H1 (cell line): ENCODE results near the gene FGD6. TPM values are rescaled to one million over a fixed set of nuclear protein-coding genes. Genes with fewer than 3 reads are reported as not detected.

Experiments
- CTCF ChIA-PET: fragments of 300-600 bp; sonication (Branson Sonifier 250); formaldehyde crosslinking; loops from one replicate; lab custom pipeline; 2021; ENCODE audit not compliant: partially characterized antibody; lab: Charles Lee
- POLR2A ChIA-PET: fragments of 300-600 bp; sonication (Branson Sonifier 250); formaldehyde crosslinking; loops from one replicate; lab custom pipeline; 2021; ENCODE audit warnings: inconsistent platforms; ENCODE audit not compliant: partially characterized antibody; lab: Charles Lee
- DNase-seq, 2 experiments: peaks; one replicate each; pipeline versions ENCODE4 v3.0.0 to v3.0.0-alpha.2; 2010 to 2022; ENCODE audit warnings: low spot score in 2 of 2, low read depth in 1 of 2, mixed read lengths in 1 of 2
- FAIRE-seq: peaks from 2 replicates; lab custom pipeline; 2011; peaks lifted over from hg19 to GRCh38; lab: Jason Lieb, UNC
- H2AFZ ChIP-seq: 2 replicates; pipeline ENCODE4 v1.8.1; 2012; ENCODE audit warnings: low read length, inconsistent platforms
- H2AK5ac ChIP-seq: 2 replicates; pipeline ENCODE4 v1.6.1; 2013; ENCODE audit warnings: low read depth, low read length
- H2BK120ac ChIP-seq: replicated peaks from 2 replicates; pipeline ENCODE3; 2013; ENCODE audit warnings: low read depth, low read length, inconsistent platforms
- H2BK12ac ChIP-seq: 2 replicates; pipeline ENCODE4 v1.6.1; 2013; ENCODE audit warnings: low read depth, low read length
- H2BK15ac ChIP-seq: 2 replicates; pipeline ENCODE4 v1.6.1; 2013; ENCODE audit warnings: low read length
- H2BK20ac ChIP-seq: 2 replicates; pipeline ENCODE4 v1.6.1; 2013; ENCODE audit warnings: low read length
- H2BK5ac ChIP-seq: 2 replicates; pipeline ENCODE4 v1.6.1; 2013; ENCODE audit warnings: low read depth, low read length
- H3K14ac ChIP-seq: 2 replicates; pipeline ENCODE4 v1.6.1; 2013; ENCODE audit warnings: inconsistent platforms; ENCODE audit not compliant: insufficient read length
- H3K18ac ChIP-seq: 2 replicates; pipeline ENCODE4 v1.6.1; 2013; ENCODE audit warnings: low read length; ENCODE audit errors: extremely low read depth
- H3K23ac ChIP-seq: 2 replicates; pipeline ENCODE4 v1.6.1; 2013; ENCODE audit warnings: inconsistent platforms; ENCODE audit not compliant: insufficient read length
- H3K23me2 ChIP-seq: 2 replicates; pipeline ENCODE4 v1.6.1; 2013; ENCODE audit warnings: low read depth, low read length
- H3K27ac ChIP-seq: 2 replicates; pipeline ENCODE4 v1.6.1; 2011; ENCODE audit warnings: low read depth, low read length, inconsistent platforms
- H3K27me3 ChIP-seq, 4 experiments: replicated peaks in 1 of 4; 1 replicate in 1 of 4; 2 replicates in 3 of 4; pipeline versions ENCODE4 v1.6.1 to v1.8.1; 2011 to 2013; ENCODE audit warnings: low read length in 3 of 4, mild to moderate bottlenecking in 3 of 4, inconsistent platforms in 2 of 4, mixed read lengths in 2 of 4, moderate library complexity in 1 of 4; ENCODE audit not compliant: control insufficient read depth in 3 of 4, insufficient read depth in 3 of 4; ENCODE audit errors: extremely low read depth in 1 of 4
- H3K36me3 ChIP-seq, 4 experiments: 2 replicates each; pipeline versions ENCODE4 v1.6.1 to v1.8.1; 2011 to 2013; ENCODE audit warnings: mild to moderate bottlenecking in 4 of 4, low read length in 3 of 4, moderate library complexity in 2 of 4, control low read depth in 1 of 4, inconsistent platforms in 1 of 4; ENCODE audit not compliant: insufficient read depth in 4 of 4, control insufficient read depth in 2 of 4
- H3K4ac ChIP-seq: replicated peaks from 2 replicates; pipeline ENCODE3; 2013; ENCODE audit warnings: low read length, low read depth, mixed read lengths, inconsistent platforms; ENCODE audit not compliant: insufficient read length
- H3K4me1 ChIP-seq, 4 experiments: replicated peaks in 1 of 4; 1 replicate in 1 of 4; 2 replicates in 3 of 4; pipeline versions ENCODE4 v1.6.1 to v1.8.1; 2011 to 2013; ENCODE audit warnings: low read length in 3 of 4, inconsistent platforms in 2 of 4, mixed read lengths in 1 of 4; ENCODE audit not compliant: insufficient read depth in 4 of 4, control insufficient read depth in 3 of 4
- H3K4me2 ChIP-seq, 2 experiments: 2 replicates each; pipeline versions ENCODE4 v1.6.1 to v1.8.1; 2011 to 2013; ENCODE audit warnings: low read depth in 2 of 2, low read length in 2 of 2, control low read depth in 1 of 2, inconsistent platforms in 1 of 2, mild to moderate bottlenecking in 1 of 2; ENCODE audit not compliant: insufficient read depth in 1 of 2
- H3K4me3 ChIP-seq, 4 experiments: fragments of 200-600, 300-600 bp in 1 of 4; sonication (generic), shearing (Covaris generic), sonication (Bioruptor Twin) in 1 of 4; 2 replicates each; pipeline versions ENCODE4 v1.5.1 to v1.8.1; 2011 to 2016; ENCODE audit warnings: low read length in 4 of 4, low read depth in 3 of 4, control low read depth in 2 of 4, inconsistent platforms in 2 of 4, mild to moderate bottlenecking in 2 of 4, mixed read lengths in 1 of 4, moderate library complexity in 1 of 4; ENCODE audit not compliant: insufficient read depth in 2 of 4; ENCODE audit errors: extremely low read depth in 1 of 4
- H3K56ac ChIP-seq: replicated peaks from 2 replicates; pipeline ENCODE3; 2013; ENCODE audit warnings: low read depth, mild to moderate bottlenecking, mixed read lengths, low read length, inconsistent platforms; ENCODE audit not compliant: insufficient read length
- H3K79me1 ChIP-seq: 2 replicates; pipeline ENCODE4 v1.6.1; 2013; ENCODE audit warnings: low read depth, low read length, control low read depth
- H3K79me2 ChIP-seq, 2 experiments: 2 replicates each; pipeline versions ENCODE4 v1.6.1 to v1.8.1; 2012 to 2013; ENCODE audit warnings: low read length in 2 of 2, mild to moderate bottlenecking in 2 of 2, inconsistent platforms in 1 of 2; ENCODE audit not compliant: insufficient read depth in 2 of 2, control insufficient read depth in 1 of 2
- H3K9ac ChIP-seq, 4 experiments: replicated peaks in 1 of 4; 1 replicate in 1 of 4; 2 replicates in 3 of 4; pipeline versions ENCODE4 v1.6.1 to v1.8.1; 2011 to 2013; ENCODE audit warnings: low read depth in 3 of 4, low read length in 3 of 4, control low read depth in 2 of 4, mild to moderate bottlenecking in 2 of 4, moderate library complexity in 2 of 4, inconsistent platforms in 1 of 4; ENCODE audit errors: extremely low read depth in 1 of 4
- H3K9me3 ChIP-seq, 2 experiments: 2 replicates each; pipeline versions ENCODE4 v1.6.1 to v1.8.1; 2012 to 2013; ENCODE audit warnings: mild to moderate bottlenecking in 2 of 2, moderate library complexity in 2 of 2, control low read depth in 1 of 2, inconsistent platforms in 1 of 2, low read depth in 1 of 2, low read length in 1 of 2, mixed read lengths in 1 of 2; ENCODE audit not compliant: insufficient read depth in 2 of 2
- H4K20me1 ChIP-seq, 2 experiments: replicated peaks in 1 of 2; 2 replicates each; pipeline versions ENCODE3 to v1.8.1; 2011 to 2013; ENCODE audit warnings: inconsistent platforms in 2 of 2, low read length in 2 of 2, mild to moderate bottlenecking in 1 of 2; ENCODE audit not compliant: insufficient read depth in 2 of 2, control insufficient read depth in 1 of 2
- H4K5ac ChIP-seq: 2 replicates; pipeline ENCODE4 v1.6.1; 2013; ENCODE audit warnings: low read length, low read depth, mixed read lengths, inconsistent platforms; ENCODE audit not compliant: insufficient read length
- H4K8ac ChIP-seq: 2 replicates; pipeline ENCODE4 v1.8.0; 2013; ENCODE audit warnings: mild to moderate bottlenecking, moderate library complexity, low read length, inconsistent platforms; ENCODE audit not compliant: insufficient read depth; ENCODE audit errors: extremely low read depth
- H4K91ac ChIP-seq: replicated peaks from 2 replicates; pipeline ENCODE3; 2013; ENCODE audit warnings: low read length, mixed read lengths, inconsistent platforms; ENCODE audit not compliant: insufficient read length
- BACH1 ChIP-seq: IDR thresholded peaks from 2 replicates; pipeline ENCODE4 v1.6.1; 2012; ENCODE audit warnings: low read length, improper control_type of control experiment
- BCL11A ChIP-seq, 2 experiments: IDR thresholded peaks; one replicate each; pipeline ENCODE4 v1.6.1; 2011; ENCODE audit warnings: low read depth in 2 of 2, low read length in 2 of 2, mild to moderate bottlenecking in 2 of 2
- CHD1 ChIP-seq: IDR thresholded peaks from 2 replicates; pipeline ENCODE4 v1.6.1; 2012; ENCODE audit warnings: low read depth, low read length, improper control_type of control experiment
- HDAC6 ChIP-seq: IDR thresholded peaks from one replicate; pipeline ENCODE4 v1.7.1; 2012; ENCODE audit warnings: low read depth, mild to moderate bottlenecking, inconsistent platforms, low read length, moderate library complexity
- MAFK ChIP-seq: IDR thresholded peaks from 2 replicates; pipeline ENCODE4 v1.6.1; 2012; ENCODE audit warnings: low read depth, mild to moderate bottlenecking, improper control_type of control experiment, low read length
- POU5F1 ChIP-seq: IDR thresholded peaks from 2 replicates; pipeline ENCODE4 v1.6.1; 2011; ENCODE audit warnings: low read depth, mild to moderate bottlenecking, low read length, moderate library complexity
- SP1 ChIP-seq: IDR thresholded peaks from 2 replicates; pipeline ENCODE4 v1.6.1; 2011; ENCODE audit warnings: low read depth, low read length
- SRF ChIP-seq: IDR thresholded peaks from 2 replicates; pipeline ENCODE4 v1.6.1; 2011; ENCODE audit warnings: mild to moderate bottlenecking, low read depth, low read length, moderate library complexity
- SUZ12 ChIP-seq: fragments of 200-600 bp; sonication (generic); IDR thresholded peaks from 2 replicates; pipeline ENCODE4 v1.6.1; 2012; ENCODE audit warnings: mild to moderate bottlenecking, inconsistent platforms, low read length, moderate library complexity, mixed read lengths
- WGBS, 2 experiments: shearing (Covaris generic) in 1 of 2; methylation state at CpG; one replicate each; pipeline versions ENCODE4 v1.1.6 to v1.1.7; 2013 to 2015; ENCODE audit warnings: low lambda C conversion rate in 2 of 2, mixed read lengths in 2 of 2, inconsistent platforms in 1 of 2, low coverage in 1 of 2, missing lambda C conversion rate in 1 of 2; ENCODE audit not compliant: insufficient replicate concordance in 2 of 2, insufficient coverage in 1 of 2, insufficient read length in 1 of 2; ENCODE audit errors: extremely low coverage in 1 of 2, missing lambda C conversion rate in 1 of 2; 5-methylcytosine and 5-hydroxymethylcytosine counted together
- polyA plus RNA-seq, 7 experiments: library from polyadenylated mRNA; depleted of rRNA in 3 of 7; stranded (reverse) in 5 of 7; unstranded in 2 of 7; fragments of >200 nt in 5 of 7; fragments of 200-250 nt in 2 of 7; gene quantifications; 1 replicate in 5 of 7; 2 replicates in 1 of 7; 4 replicates in 1 of 7; pipeline versions ENCODE4 v1.2.1 to v1.2.3, GENCODE V29; 2011 to 2013; ENCODE audit warnings: missing spikeins in 2 of 7, mixed read lengths in 2 of 7
- total RNA-seq: library from RNA; stranded (reverse); fragmentation: NEBNext Ultra II Directional; extraction: Animal tissue kit (Norgen Biotek cat#: 25700); gene quantifications from 2 replicates; pipeline ENCODE4 v1.2.1, GENCODE V29; 2021

Gene FGD6
- total and polyA plus RNA-seq, 2 of the 8 experiments (the other 6 are each of a cell fraction or from before 2014, with no cell fraction given): 12.2 to 24.3 TPM

DNA sequence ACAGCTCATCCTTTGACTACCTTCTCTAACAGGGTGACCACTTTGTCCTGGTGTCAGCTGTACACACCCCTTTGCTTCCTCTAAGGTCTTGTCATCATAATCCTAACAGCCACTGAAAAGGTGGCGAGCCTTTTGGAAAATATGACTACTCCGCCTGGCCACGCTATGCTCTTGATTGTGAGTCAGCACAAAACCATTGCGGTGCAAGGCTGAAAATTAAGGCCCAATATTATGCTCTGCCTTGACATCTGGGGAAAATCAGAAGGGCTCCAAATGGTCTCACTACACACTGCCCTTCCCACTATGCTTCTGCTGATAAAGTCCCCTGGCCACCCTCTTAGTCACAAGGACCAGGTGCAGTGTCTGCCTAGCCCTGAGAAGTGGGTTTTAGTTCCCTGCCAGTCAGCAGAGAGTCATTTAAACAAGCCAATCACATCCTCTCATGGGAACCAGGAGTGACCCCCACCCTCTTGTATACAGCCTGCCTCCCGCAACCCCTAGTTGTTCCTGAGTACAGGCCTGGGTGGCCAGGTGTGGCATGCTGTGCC lies 34.3 kb downstream of the FGD6 start:
- H3K27ac ChIP-seq: 0 out of 2 replicates have a peak overlapping the region, but pooled peaks have one; percentile 9

More for the DNA sequence above, 34.3 kb downstream of the FGD6 start:
- no peak overlapping the region for H3K14ac ChIP-seq
- peak overlapping the region; percentile 7; the same call in 1 of the 2 replicates for H2BK12ac ChIP-seq
- peak overlapping the region; percentile 84 for H2BK5ac ChIP-seq
- H3K18ac ChIP-seq: no peak overlapping the region
- peaks cover 0 to 26% of the 10 kb centered on the region in 2 experiments; a peak in 2 of 4 replicates for H3K79me2 ChIP-seq
- H3K4ac ChIP-seq: no peak overlapping the region
- H3K4me2 ChIP-seq: no peak overlapping the region
- ChIA-PET POLR2A (interaction anchor here (0.9 kb wide), 1 partner anchor 9 kb away, joined by 4 read pairs; no protein-coding TSS in a partner anchor), CTCF (interaction anchor here (0.6 kb wide), 1 partner anchor 93 kb away, joined by 3 read pairs; no protein-coding TSS in a partner anchor)
- H3K23me2 ChIP-seq: no peaks in the 10 kb centered on the region
- no peaks in the 10 kb centered on the region for H3K9me3 ChIP-seq
- no peaks in the 10 kb centered on the region for H3K36me3 ChIP-seq
- H3K4me3 ChIP-seq: no peak overlapping the region
- H2BK15ac ChIP-seq: 0 out of 2 replicates have a peak overlapping the region, but pooled peaks have one; percentile 8
- FAIRE-seq: no peak
- H4K8ac ChIP-seq: no peak overlapping the region
- H3K56ac ChIP-seq: no peak overlapping the region
- H4K91ac ChIP-seq: no peak overlapping the region
- 72% methylated on average over 5 of the region's 5 CpGs; no CpG with 5 or more reads in 1 of the 2 experiments for WGBS, 2 experiments
- no peak overlapping the region for H2BK120ac ChIP-seq
- H3K4me1 ChIP-seq: peaks cover 0 to 7% (median 4%) of the 10 kb centered on the region in 4 experiments; a peak in 3 of 7 replicates
- no peaks in the 10 kb centered on the region for H4K20me1 ChIP-seq
- H2BK20ac ChIP-seq: no peak overlapping the region
- no peak overlapping the region for H2AFZ ChIP-seq
- H3K23ac ChIP-seq: no peak overlapping the region
- H2AK5ac ChIP-seq: no peak overlapping the region
- peak overlapping the region in 1 of 4 experiments; percentile 31; a peak in 1 of 7 replicates for H3K9ac ChIP-seq
- H4K5ac ChIP-seq: no peak overlapping the region
- DNase-seq: no peak
- peaks cover 2% of the 10 kb centered on the region; the same call in 1 of the 2 replicates for H3K79me1 ChIP-seq
- TF ChIP-seq SUZ12 (no peak), BACH1 (0 out of 2 replicates have a peak, but pooled peaks have one; percentile 7), CHD1 (no peak), HDAC6 (no peak), MAFK (no peak), SRF (no peak), POU5F1 (no peak), BCL11A (IDR thresholded peaks at IDR 0.05; ENCODE audit: low read depth in 2 of 2, low read length in 2 of 2) (no peak), SP1 (no peak)
- no peaks in the 10 kb centered on the region for H3K27me3 ChIP-seq
